Bone marrow (tissue), 2 donors: ENCODE results near the gene PTPN4.

Experiments
- DNase-seq, 2 donors: peaks; one replicate each; lab custom pipeline; 2025; lab: John Stamatoyannopoulos, UW

The PTPN4 gene

GRCh38 chr2:119856469-119856901 lies 96.8 kb downstream of the PTPN4 start:
- DNase-seq, result no peak

GRCh38 chr2:119857742-119858141 lies 98.0 kb downstream of the PTPN4 start:
- no peak for DNase-seq

GRCh38 chr2:119859528-119859927 lies 99.8 kb downstream of the PTPN4 start:
- no peak for DNase-seq

GRCh38 chr2:119860924-119861323 lies 101.2 kb downstream of the PTPN4 start:
- DNase-seq, result no peak

GRCh38 chr2:119862127-119862889 lies 102.6 kb downstream of the PTPN4 start:
- no peak for DNase-seq

GRCh38 chr2:119864318-119864717 lies 104.6 kb downstream of the PTPN4 start:
- DNase-seq, result peak in 1 of 2 donors; percentile 37

- DNase-seq, result no peak
Measured at GRCh38 chr2:119871725-119872124, 112.0 kb downstream of the PTPN4 start.

- DNase-seq, result no peak
Measured at GRCh38 chr2:119873350-119874315, 113.9 kb downstream of the PTPN4 start.

- DNase-seq, result no peak
Measured at GRCh38 chr2:119879502-119879901, 119.8 kb downstream of the PTPN4 start.

GRCh38 chr2:119888680-119889079 lies 129.0 kb downstream of the PTPN4 start:
- no peak for DNase-seq

GRCh38 chr2:119897736-119898395 lies 138.1 kb downstream of the PTPN4 start:
- no peak for DNase-seq

- DNase-seq, result no peak
Measured at GRCh38 chr2:119901013-119901412, 141.3 kb downstream of the PTPN4 start.

- DNase-seq, result no peak
Measured at GRCh38 chr2:119910566-119910965, 150.8 kb downstream of the PTPN4 start.

- no peak for DNase-seq
Measured at GRCh38 chr2:119914266-119914665, 154.5 kb downstream of the PTPN4 start.

GRCh38 chr2:119921825-119922224 lies 162.1 kb downstream of the PTPN4 start:
- no peak for DNase-seq

GRCh38 chr2:119922699-119923098 lies 163.0 kb downstream of the PTPN4 start:
- DNase-seq, result no peak

- no peak for DNase-seq
Measured at GRCh38 chr2:119929537-119929936, 169.8 kb downstream of the PTPN4 start.

- no peak for DNase-seq
Measured at GRCh38 chr2:119932809-119933208, 173.1 kb downstream of the PTPN4 start.

- DNase-seq, result no peak
Measured at GRCh38 chr2:119934319-119934718, 174.6 kb downstream of the PTPN4 start.

- no peak for DNase-seq
Measured at GRCh38 chr2:119937680-119938079, 178.0 kb downstream of the PTPN4 start.

- DNase-seq, result no peak
Measured at GRCh38 chr2:119939915-119940314, 180.2 kb downstream of the PTPN4 start.

- no peak for DNase-seq
Measured at GRCh38 chr2:119940856-119941255, 181.1 kb downstream of the PTPN4 start.
